CD1c-positive myeloid dendritic cell (primary cell): ENCODE measurements around the gene HSPBAP1.
"Not testable (repeated sequence)": the region's sequence is repeated elsewhere in the genome, so short reads cannot be mapped to it uniquely, and the experiment has no call there.

Source experiments
- DNase-seq: peaks from one replicate; pipeline ENCODE4 v3.0.0-alpha.2; 2016; ENCODE audit errors: extremely low spot score

HSPBAP1 gene

GRCh38 chr3:122785231-122785630 lies 8.4 kb downstream of the HSPBAP1 start:
- DNase-seq, result no peak

- no peak for DNase-seq
Measured at GRCh38 chr3:122784436-122784835, 9.2 kb downstream of the HSPBAP1 start.

DNA sequence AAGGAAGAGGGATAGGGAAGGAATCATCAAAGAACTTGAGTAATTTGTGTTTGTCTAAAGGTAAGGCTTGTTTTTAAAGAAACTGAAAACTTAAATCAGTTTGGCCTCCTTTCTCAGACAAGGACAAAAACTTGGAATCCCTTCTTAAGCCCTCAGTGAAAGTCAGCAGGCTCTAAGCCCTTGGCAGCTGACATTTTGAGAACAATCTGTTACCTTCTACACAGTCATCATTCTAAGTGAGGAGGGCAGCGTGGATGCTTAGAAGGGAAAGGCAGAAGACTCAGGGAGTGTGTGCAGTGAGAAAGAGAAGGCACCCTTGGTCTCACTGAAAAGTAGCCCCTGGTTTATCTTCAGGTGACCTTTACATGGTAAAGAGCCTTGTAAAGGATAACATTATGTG lies 10.8 kb downstream of the HSPBAP1 start:
- no peak for DNase-seq

DNA sequence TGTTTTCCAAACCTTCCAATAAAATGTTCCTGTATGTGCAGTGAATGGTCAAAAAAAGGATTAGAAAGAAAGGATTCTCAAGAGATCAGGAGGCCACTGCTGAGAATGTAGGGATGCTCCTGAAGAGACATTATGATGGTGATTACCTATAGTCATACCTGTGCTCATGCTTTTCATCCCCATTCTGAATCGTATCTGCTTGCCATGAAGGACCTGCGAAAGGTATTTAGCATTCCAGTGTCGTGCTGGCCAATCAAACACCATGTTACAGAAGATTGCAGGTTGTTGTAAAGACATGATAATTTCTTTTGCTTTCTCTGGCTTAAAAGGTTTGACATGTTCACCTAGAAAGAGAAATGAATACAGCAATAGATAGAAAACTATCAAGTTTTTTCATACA lies 16.1 kb downstream of the HSPBAP1 start:
- DNase-seq, result no peak

DNA sequence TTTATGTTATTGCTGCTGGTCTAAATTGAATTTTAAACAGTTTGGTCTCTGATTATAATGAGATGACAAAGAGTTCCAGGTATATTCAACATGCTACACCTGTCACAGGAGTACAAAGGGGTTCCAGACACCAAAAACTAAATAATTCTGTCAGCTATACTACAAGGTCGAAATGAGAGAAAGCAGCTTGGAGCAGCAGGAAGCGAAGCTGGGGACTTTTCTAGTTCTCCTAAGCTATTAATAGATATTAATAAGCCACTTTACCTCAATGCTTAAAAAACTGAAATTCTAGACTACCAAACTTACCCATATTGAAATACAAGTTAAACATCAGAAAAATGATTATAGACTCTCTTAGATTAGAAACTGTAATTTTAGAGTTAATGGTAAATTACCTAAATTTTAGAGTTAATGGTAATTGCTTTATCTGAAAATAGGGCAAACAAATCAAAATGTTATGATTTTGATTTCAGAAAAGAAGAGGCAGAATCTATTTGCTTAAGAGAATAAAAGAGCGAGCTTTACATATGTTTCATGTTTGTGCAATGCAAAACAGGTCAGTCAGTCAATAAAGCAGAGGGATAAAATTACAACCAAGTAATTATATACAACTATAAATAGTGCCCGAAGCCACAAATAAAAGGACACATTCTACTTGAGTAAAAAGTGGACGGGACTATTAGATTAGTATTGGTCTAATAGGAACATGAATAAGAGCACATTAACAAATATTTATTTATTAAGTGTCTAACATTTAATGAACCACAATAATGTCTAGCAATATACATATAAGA lies 16.8 kb downstream of the HSPBAP1 start:
- DNase-seq, result no peak

- peak; percentile 59 for DNase-seq
Measured at GRCh38 chr3:122774564-122774963, 19.1 kb downstream of the HSPBAP1 start.

DNA sequence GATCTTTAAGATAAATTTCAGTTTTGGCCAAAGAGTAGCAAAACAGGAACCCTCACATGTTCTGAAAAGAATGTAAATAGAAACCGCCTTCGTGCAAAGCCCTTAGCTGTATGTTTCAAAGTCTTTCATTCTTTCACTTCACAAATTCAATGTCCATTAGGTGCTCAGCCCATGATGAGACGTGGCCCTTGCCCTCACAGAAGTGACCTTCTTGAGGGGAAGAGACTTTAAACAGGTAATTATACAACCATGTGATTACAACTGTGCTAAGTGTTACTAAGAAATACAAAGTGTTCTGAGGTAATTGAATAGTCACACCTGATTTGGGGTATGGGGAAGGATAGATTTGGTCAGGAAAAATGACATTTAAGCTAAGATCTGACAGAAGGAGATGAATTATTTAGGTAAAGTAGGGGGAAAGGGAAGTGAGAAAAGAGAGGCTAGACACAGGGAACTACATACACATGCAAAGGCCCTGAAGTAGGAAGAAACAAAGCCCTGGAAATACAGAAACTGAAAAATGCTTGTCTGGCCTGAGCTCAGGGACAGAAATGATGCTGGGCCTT lies 19.6 kb downstream of the HSPBAP1 start:
- peak; percentile 72 for DNase-seq

DNA sequence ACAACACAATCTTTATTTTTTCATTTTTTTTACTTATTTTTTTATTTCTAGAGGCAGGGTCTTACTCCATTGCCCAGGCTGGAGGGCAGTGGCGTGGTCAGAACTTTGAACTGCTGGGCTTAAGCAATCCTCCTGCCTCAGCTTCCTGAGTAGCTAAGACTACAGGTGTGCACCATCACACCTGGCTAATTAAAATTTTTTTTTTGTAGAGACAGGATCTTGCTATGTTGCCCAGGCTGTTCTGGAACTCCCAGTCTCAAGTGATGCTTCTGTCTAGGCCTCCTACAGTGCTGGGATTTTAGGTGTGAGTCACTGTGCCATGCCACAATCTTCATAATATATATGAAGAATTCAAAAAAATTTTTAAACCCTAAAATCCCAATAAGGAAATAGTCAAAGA lies 20.8 kb downstream of the HSPBAP1 start:
- no peak for DNase-seq

- peak; percentile 63 for DNase-seq
Measured at GRCh38 chr3:122770521-122771202, 23.0 kb downstream of the HSPBAP1 start.

- DNase-seq, result peak; percentile 89
Measured at GRCh38 chr3:122767540-122768372, 25.9 kb downstream of the HSPBAP1 start.

- no peak for DNase-seq
Measured at GRCh38 chr3:122766430-122766829, 27.2 kb downstream of the HSPBAP1 start.

DNA sequence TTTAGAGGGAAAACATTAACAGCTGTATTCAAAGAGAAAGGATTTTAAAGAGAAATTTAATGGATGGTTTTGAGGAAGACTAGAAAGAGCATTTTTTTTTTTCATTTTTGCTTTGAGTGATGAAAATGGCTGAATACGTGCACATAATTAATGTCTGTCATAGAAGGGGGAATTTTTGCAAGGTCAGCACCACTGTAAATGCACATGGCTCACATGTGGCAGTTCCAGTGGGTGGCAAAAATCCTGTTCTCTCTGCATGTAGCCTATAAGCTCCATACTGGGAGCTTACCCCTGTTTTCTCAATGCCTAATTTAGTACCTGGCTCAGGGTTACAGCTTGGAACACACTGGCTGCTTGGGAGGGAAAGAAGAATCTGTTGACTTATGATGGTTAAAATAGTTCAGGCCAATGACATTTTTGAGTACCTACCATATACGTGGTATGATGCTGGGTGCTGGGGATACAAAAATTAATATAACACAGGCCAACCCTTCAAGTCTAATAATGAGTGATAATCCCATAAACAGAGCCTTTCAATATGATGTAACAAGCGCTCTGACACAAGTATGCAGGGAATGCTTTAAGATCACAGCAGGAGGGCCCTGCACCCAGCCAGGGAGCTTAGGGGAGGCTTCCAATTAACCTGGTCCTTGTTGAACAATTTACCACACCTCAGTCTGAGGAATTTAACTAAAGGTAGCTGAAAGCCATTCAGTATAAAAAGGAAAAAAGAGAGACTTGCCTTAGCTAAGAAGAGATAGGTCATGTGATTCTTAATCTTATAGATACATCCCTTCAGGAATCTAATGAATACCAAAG lies 33.0 kb downstream of the HSPBAP1 start:
- DNase-seq, result no peak

- DNase-seq, result peak; percentile 78
Measured at GRCh38 chr3:122758877-122759560, 34.6 kb downstream of the HSPBAP1 start.

DNA sequence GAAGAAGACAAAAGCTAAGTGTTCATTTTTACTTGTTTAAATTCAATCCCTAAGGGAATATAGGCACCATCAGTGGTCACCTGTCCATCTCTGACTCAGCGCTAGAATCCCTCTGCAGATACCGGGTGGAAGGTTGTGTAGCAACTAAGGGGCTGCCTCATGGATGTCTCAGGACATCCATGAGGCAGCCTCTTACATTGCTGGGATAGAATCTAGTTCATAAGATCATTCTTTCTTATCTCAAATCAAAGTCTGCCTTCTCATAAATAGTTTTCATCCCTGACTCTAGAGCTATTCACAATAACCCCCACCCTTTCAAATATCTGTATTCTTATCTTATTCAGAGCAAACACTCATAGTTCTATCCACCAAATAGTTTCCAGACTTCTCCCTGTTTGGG lies 38.1 kb downstream of the HSPBAP1 start:
- no peak for DNase-seq

DNA sequence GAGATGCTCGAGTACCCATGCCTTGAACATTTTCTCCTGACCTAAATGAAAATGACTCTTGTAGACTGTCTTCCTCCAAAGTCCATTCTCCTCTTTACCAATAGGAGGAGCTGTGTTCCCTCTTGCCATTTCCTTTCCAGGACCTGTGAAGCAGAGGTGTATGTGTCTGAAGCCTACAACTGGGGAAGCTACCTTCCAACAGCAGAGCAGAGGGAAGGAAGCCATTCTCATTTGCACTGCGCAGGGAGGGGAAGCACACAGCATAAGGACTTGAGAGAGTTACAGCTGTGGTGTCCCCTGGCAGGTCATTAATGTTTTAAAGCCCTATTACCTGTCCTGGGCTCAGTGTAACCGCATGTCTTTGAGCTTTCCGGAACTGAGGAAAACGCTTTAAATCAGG lies 38.7 kb downstream of the HSPBAP1 start:
- peak; percentile 75 for DNase-seq

DNA sequence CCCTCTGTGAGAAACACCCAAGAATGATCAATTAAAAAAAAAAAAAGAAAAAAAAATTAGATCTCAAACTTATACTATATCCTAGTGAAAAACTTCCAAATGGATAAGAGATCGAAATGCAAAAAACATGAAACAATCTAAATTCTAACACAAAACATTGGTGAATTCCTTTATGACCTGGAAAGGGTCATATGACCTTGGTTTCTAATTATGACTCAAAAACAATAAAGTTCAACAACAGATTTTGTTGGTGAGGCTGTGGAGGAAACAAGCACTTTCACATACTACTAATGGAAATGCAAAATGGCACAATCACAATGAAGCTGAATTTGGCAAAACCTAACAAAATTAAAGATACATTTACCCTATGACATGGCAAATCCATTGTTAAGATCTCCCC lies 45.3 kb downstream of the HSPBAP1 start:
- DNase-seq, result no peak

GRCh38 chr3:122747295-122747694 lies 46.3 kb downstream of the HSPBAP1 start:
- not testable (repeated sequence) for DNase-seq

DNA sequence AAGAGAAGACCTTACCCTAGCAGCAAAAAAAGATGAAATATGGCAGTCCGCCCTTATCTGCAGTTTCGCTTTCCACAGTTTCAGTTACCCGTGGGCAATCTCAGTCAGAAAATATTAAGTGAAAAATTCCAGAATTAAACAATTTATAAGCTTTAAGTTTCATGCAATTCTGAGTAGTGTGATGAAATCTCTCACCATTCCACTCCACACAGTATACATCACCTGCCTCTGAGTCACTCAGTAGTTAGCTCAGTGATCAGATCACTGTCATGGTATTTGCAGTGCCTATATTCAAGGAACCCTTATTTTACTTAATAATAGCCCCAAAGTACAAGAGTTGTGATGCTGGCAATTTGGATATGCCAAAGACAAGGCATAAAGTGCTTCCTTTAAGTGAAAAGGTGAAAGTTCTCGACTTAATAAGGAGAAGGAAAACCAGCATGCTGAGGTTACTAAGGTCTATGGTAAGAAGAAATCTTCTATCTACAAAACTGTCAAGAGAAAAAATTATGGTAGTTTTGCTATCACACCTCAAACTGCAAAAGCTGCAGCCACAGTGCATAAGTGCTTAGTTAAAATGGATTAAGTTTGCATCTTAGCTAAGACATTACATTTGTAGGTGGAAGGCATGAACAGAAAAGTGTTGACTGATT lies 48.1 kb downstream of the HSPBAP1 start:
- no peak for DNase-seq

DNA sequence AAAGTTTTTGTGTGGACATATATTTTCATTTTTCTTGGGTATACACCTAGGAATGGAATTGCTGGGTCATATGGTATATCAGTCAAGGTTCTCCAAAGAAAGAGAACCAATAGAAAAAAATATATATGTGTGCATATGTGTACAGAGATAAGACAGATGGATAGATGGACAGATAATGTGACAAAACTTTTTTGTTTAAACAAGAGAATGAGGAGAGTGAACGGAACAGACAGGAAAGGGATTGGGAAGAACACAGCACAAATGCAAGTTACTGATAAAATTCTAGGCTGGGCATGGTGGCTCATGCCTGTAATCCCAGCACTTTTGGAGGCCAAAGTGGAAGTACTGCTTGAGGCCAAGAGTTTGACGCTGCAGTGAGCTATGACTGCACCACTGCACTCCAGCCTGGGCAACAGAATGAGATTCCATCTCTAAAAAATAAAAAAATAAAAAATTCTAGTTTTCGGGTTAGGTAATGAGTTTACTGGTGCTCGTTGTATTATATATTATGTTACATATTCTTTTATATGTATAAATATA lies 50.0 kb downstream of the HSPBAP1 start:
- no peak for DNase-seq

DNA sequence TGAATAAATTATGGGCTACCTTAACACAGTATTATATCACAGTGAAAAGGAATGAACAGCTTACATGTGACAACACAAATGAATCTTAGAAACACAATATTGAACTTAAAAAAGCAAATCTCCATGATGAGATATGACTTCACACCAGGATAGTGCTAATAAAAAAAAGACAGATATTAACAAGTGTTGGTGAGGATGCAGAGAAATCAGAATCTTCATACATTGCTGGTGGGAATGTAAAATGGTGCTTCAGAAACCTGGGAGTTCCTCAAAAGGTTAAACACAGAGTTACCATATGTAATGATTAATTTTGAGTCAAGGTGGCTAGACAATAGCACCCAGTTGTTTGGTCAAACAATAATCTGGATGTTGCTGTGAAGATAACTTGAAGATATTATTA lies 51.4 kb downstream of the HSPBAP1 start:
- no peak for DNase-seq
